Neural crest cell (in vitro differentiated cells): ENCODE results near the gene HAL. TPM values are rescaled to one million over a fixed set of nuclear protein-coding genes. Genes with fewer than 3 reads are reported as not detected.

Experiments
- DNase-seq: peaks from one replicate; pipeline ENCODE4 v3.0.0; 2021; ENCODE audit warnings: low read depth, mixed read lengths, low spot score
- H3K27ac Mint-ChIP-seq: one replicate; pipeline ENCODE4 v1.8.0; 2021; ENCODE audit warnings: mild to moderate bottlenecking, mixed read lengths; ENCODE audit not compliant: unreplicated experiment
- H3K27me3 Mint-ChIP-seq: 2 replicates; pipeline ENCODE4 v1.8.0; 2021; ENCODE audit warnings: low read depth, mild to moderate bottlenecking, mixed read lengths
- H3K36me3 Mint-ChIP-seq: 2 replicates; pipeline ENCODE4 v1.8.0; 2021; ENCODE audit warnings: low read depth, mild to moderate bottlenecking, mixed read lengths
- H3K4me1 Mint-ChIP-seq: 2 replicates; pipeline ENCODE4 v1.8.0; 2021; ENCODE audit warnings: mixed read lengths
- H3K4me3 Mint-ChIP-seq: one replicate; pipeline ENCODE4 v1.8.0; 2021; ENCODE audit warnings: mild to moderate bottlenecking, mixed read lengths
- H3K9me3 Mint-ChIP-seq: 2 replicates; pipeline ENCODE4 v1.8.0; 2021; ENCODE audit warnings: mixed read lengths
- CTCF ChIP-seq: fragments of 200-600 bp; sonication (generic); conservative IDR thresholded peaks from 2 replicates; pipeline ENCODE4 v1.5.0; 2021; ENCODE audit warnings: antibody characterized with exemption, mild to moderate bottlenecking
- total RNA-seq: library from RNA; stranded (reverse); gene quantifications from 2 replicates; pipeline ENCODE4 v1.2.1, GENCODE V29; 2021

The HAL gene
- total RNA-seq, 1 donor from 2014 or later, result 0.65 TPM

GRCh38 chr12:95955549-95956159, 40.5 kb downstream of the HAL start:
- no peaks in the 10 kb centered on the region for H3K9me3 Mint-ChIP-seq
- DNase-seq, result no peak

GRCh38 chr12:95953000-95953399, 43.1 kb downstream of the HAL start:
- H3K4me3 Mint-ChIP-seq, result no peak overlapping the region
- no peaks in the 10 kb centered on the region for H3K9me3 Mint-ChIP-seq
- no peak overlapping the region for H3K27ac Mint-ChIP-seq

More at GRCh38 chr12:95955549-95956159, 40.5 kb downstream of the HAL start:
- no peaks in the 10 kb centered on the region for H3K36me3 Mint-ChIP-seq
- H3K4me1 Mint-ChIP-seq, result no peaks in the 10 kb centered on the region
- no peak overlapping the region for H3K27ac Mint-ChIP-seq
- H3K4me3 Mint-ChIP-seq, result no peak overlapping the region
- TF ChIP-seq CTCF, result no peak
- H3K27me3 Mint-ChIP-seq, result peaks cover 13% of the 10 kb centered on the region

GRCh38 chr12:95951515-95951914, 44.6 kb downstream of the HAL start:
- TF ChIP-seq CTCF, result no peak
- Mint-ChIP-seq H3K4me3 (no peak overlapping the region), H3K36me3 (no peaks in the 10 kb centered on the region), H3K9me3 (no peaks in the 10 kb centered on the region), H3K27ac (no peak overlapping the region), H3K4me1 (no peaks in the 10 kb centered on the region), H3K27me3 (peaks cover 24% of the 10 kb centered on the region)
- no peak for DNase-seq

More at GRCh38 chr12:95953000-95953399, 43.1 kb downstream of the HAL start:
- TF ChIP-seq CTCF, result no peak
- no peaks in the 10 kb centered on the region for H3K4me1 Mint-ChIP-seq
- no peaks in the 10 kb centered on the region for H3K36me3 Mint-ChIP-seq
- DNase-seq, result no peak
- H3K27me3 Mint-ChIP-seq, result peaks cover 24% of the 10 kb centered on the region

GRCh38 chr12:95949477-95950206, 46.5 kb downstream of the HAL start:
- DNase-seq, result no peak
- Mint-ChIP-seq H3K9me3 (no peaks in the 10 kb centered on the region), H3K4me3 (no peak overlapping the region), H3K27me3 (peaks cover 40% of the 10 kb centered on the region), H3K27ac (no peak overlapping the region), H3K4me1 (no peaks in the 10 kb centered on the region), H3K36me3 (no peaks in the 10 kb centered on the region)
- TF ChIP-seq CTCF, result no peak

GRCh38 chr12:95944108-95944704, 51.9 kb downstream of the HAL start:
- peaks cover 10% of the 10 kb centered on the region for H3K4me1 Mint-ChIP-seq
- H3K27ac Mint-ChIP-seq, result no peak overlapping the region

More at GRCh38 chr12:95944108-95944704, 51.9 kb downstream of the HAL start:
- Mint-ChIP-seq H3K27me3 (peaks cover 25% of the 10 kb centered on the region), H3K9me3 (no peaks in the 10 kb centered on the region), H3K4me3 (peak overlapping the region; percentile 90), H3K36me3 (no peaks in the 10 kb centered on the region)
- no peak for TF ChIP-seq CTCF
- DNase-seq, result no peak
